Cardiac fibroblast (primary cell): ENCODE measurements around the gene SPTLC1.

Experiments
- DNase-seq, 2 donors: peaks; one replicate each; pipeline versions ENCODE4 v3.0.0 to v3.0.0-alpha.2; 2010; ENCODE audit warnings: low read depth in 2 of 2
- H3K4me3 ChIP-seq, 2 donors: replicated peaks in 1 of 2; 1 replicate in 1 of 2; 2 replicates in 1 of 2; pipeline ENCODE4 v1.5.1; 2011; ENCODE audit warnings: low read depth in 2 of 2, low read length in 2 of 2, mild to moderate bottlenecking in 2 of 2, moderate library complexity in 1 of 2
- TF ChIP-seq, protein P1 (sequence below): IDR thresholded peaks from one replicate; pipeline ENCODE4 v1.5.1; 2011; ENCODE audit warnings: low read depth, mild to moderate bottlenecking, low read length, inconsistent platforms

SPTLC1 gene

DNA sequence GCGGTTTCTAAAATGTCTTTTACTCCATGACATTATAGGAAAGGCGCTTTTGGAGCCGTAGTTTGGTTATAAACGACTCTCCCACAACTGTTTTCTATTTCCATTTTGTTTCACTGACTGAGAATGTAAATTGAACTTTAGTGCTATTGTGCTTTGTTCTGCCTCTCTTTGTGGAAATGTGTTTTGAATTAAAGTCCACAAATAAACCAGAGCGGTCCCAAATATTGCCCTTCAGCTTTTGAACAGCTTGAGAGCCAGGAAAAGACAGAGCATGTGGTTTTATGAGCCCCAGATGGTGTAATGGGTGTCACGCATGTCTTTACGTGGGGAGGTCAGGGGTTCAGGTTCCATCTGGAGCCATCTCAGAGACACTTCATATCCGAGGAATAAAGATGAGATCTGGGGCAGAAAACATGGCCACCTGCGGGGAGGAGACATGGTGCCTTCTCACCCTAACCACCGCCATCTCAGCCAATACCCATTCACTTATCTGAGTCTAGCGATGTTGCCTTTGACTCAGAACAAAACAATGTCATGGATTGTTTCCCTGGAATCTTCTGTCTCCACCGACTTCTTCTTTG is 122.7 kb downstream of the SPTLC1 start:
- TF ChIP-seq, protein P1, sequence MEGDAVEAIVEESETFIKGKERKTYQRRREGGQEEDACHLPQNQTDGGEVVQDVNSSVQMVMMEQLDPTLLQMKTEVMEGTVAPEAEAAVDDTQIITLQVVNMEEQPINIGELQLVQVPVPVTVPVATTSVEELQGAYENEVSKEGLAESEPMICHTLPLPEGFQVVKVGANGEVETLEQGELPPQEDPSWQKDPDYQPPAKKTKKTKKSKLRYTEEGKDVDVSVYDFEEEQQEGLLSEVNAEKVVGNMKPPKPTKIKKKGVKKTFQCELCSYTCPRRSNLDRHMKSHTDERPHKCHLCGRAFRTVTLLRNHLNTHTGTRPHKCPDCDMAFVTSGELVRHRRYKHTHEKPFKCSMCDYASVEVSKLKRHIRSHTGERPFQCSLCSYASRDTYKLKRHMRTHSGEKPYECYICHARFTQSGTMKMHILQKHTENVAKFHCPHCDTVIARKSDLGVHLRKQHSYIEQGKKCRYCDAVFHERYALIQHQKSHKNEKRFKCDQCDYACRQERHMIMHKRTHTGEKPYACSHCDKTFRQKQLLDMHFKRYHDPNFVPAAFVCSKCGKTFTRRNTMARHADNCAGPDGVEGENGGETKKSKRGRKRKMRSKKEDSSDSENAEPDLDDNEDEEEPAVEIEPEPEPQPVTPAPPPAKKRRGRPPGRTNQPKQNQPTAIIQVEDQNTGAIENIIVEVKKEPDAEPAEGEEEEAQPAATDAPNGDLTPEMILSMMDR = no peak
- DNase-seq = no peak
- no peak overlapping the region for H3K4me3 ChIP-seq

DNA sequence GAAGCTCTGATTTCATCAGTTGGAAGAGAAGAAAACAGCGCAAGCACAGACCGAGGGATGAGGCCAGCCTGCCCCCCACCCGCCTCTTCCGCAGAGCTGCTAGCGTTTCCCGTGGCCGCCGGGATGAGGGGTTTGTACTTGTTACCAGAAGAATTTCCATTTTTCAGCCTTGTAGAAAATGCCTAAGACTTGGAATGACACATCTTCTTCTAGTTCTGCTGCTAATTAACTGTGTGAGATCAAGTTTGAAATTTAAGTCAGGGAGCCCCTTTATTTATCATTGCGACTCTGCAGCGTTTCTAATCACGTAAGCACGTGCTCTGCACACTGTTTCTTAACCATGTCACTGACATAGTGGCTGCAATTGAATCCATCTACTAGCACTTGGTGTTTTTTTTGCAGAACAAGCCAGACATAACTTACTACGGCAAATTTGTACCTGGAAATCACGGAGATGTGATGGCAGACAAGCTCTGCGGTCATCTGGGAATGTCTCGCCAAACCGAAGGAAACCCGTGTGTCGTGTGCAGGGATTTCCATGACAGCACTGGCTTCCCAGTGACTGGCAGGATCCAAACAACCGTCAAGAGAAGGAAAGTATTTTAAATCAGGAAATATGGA is 123.4 kb downstream of the SPTLC1 start:
- H3K4me3 ChIP-seq = no peak overlapping the region
- DNase-seq = no peak
- TF ChIP-seq, protein P1 = no peak

DNA sequence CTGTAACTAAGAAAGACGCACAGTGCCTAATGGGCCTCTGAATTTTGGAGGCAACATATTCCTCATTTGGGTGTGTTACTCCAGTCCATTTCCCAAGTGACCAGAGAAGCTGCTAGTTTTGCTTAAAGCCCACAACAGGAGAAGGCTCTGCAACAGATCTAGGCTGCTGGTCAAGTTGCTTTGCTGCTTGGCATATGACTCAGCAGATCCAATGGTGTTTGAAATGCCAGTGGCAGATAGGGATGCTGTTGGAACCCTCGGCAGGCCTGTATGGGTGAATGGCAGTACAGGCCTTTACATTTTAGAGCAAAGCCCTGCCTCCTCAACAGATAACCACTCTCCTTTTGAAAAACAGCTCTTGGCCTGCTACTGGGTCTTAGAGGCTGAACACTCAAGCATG is 129.0 kb downstream of the SPTLC1 start:
- no peak overlapping the region for H3K4me3 ChIP-seq
- DNase-seq = no peak
- TF ChIP-seq, protein P1 = no peak

DNA sequence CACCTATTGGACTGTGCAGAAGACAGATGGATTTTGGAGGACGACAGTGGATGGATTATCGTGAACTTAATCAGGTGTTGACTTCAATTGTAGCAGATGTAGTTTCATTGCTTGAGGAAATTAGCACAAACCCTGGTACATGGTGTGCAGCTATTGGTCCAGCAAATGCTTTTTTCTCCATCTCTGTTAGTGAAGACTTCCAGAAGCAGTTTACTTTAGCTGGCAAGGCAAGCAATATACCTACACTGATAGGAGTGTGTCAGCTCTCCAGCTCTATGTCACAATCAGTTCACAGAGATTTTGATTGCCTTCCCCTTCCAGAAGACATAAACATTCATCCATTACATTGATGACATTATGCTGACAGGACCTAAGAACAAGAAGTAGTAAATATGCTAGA is 129.5 kb downstream of the SPTLC1 start:
- H3K4me3 ChIP-seq = no peak overlapping the region
- TF ChIP-seq, protein P1 = no peak
- DNase-seq = no peak
